GM12878 (cell line): Measurements from ENCODE around the gene PCDH15. TPM values are rescaled to one million over a fixed set of nuclear protein-coding genes. Genes with fewer than 3 reads are reported as not detected.

ENCODE experiments used
- ATAC-seq: fragments of 200-7000 bp; cut with Tn5 transposase; 3 replicates; pipeline ENCODE4 v1.9.1; 2020; ENCODE audit warnings: mild to moderate bottlenecking, moderate library complexity
- BruUV-seq: library from RNA; stranded (reverse); fragments of 400-500 nt; replicated peaks from 2 replicates; lab custom pipeline; 2021; lab: Mats Ljungman, UMichigan
- CTCF ChIA-PET: fragments of 300-600 bp; sonication (Branson Sonifier 250); formaldehyde crosslinking; extraction: SDS; loops from one replicate; lab custom pipeline; 2021; ENCODE audit warnings: inconsistent platforms; lab: Yijun Ruan, JAX
- POLR2A ChIA-PET: fragments of 350-600 bp; formaldehyde crosslinking; extraction: SDS; loops from one replicate; lab custom pipeline; 2021; ENCODE audit warnings: inconsistent platforms; lab: Charles Lee
- RAD21 ChIA-PET: fragments of 300-600 bp; sonication (Branson Sonifier 250); formaldehyde crosslinking; loops from one replicate; lab custom pipeline; 2023; ENCODE audit warnings: antibody characterized with exemption; ENCODE audit not compliant: unreplicated experiment; lab: Charles Lee
- SMC1A ChIA-PET: fragments of 300-600 bp; sonication (Branson Sonifier 250); formaldehyde crosslinking; loops from one replicate; lab custom pipeline; 2023; ENCODE audit not compliant: unreplicated experiment, uncharacterized antibody; lab: Charles Lee
- DNase-seq: peaks from one replicate; pipeline ENCODE4 v3.0.0-alpha.2; 2011; ENCODE audit warnings: low read depth, low spot score
- FAIRE-seq: peaks from 3 replicates; lab custom pipeline; 2011; peaks lifted over from hg19 to GRCh38; lab: Jason Lieb, UNC
- H2AFZ ChIP-seq: 2 replicates; pipeline ENCODE4 v1.6.0; 2011; ENCODE audit warnings: low read depth, low read length, control low read depth; ENCODE audit not compliant: control insufficient read depth
- H3K27ac ChIP-seq: 2 replicates; pipeline ENCODE4 v1.5.1; 2011; ENCODE audit warnings: control low read depth; ENCODE audit not compliant: control insufficient read depth, insufficient read depth
- H3K27me3 ChIP-seq, 2 experiments: replicated peaks in 1 of 2; 2 replicates each; pipeline versions ENCODE4 v1.6.0 to v1.6.1; 2011; ENCODE audit warnings: low read length in 1 of 2; ENCODE audit not compliant: control insufficient read depth in 2 of 2, insufficient read depth in 2 of 2
- H3K36me3 ChIP-seq, 2 experiments: 2 replicates each; pipeline ENCODE4 v1.5.1; 2011; ENCODE audit warnings: low read length in 1 of 2; ENCODE audit not compliant: control insufficient read depth in 2 of 2, insufficient read depth in 2 of 2
- H3K4me1 ChIP-seq: 2 replicates; pipeline ENCODE4 v1.6.1; 2011; ENCODE audit warnings: mild to moderate bottlenecking, low read length, moderate library complexity, mixed read lengths; ENCODE audit not compliant: control insufficient read depth, insufficient read depth
- H3K4me2 ChIP-seq: 2 replicates; pipeline ENCODE4 v1.6.0; 2011; ENCODE audit warnings: control low read depth; ENCODE audit not compliant: control insufficient read depth, insufficient read depth
- H3K4me3 ChIP-seq: fragments of 200-600 bp; sonication (generic); 2 replicates; pipeline ENCODE4 v1.5.1; 2016
- H3K79me2 ChIP-seq: 2 replicates; pipeline ENCODE4 v1.6.0; 2011; ENCODE audit warnings: low read length; ENCODE audit not compliant: control insufficient read depth, insufficient read depth
- H3K9ac ChIP-seq: 2 replicates; pipeline ENCODE4 v1.8.0; 2011; ENCODE audit warnings: low read length, control low read depth, mixed read lengths; ENCODE audit not compliant: control insufficient read depth, insufficient read depth
- H3K9me3 ChIP-seq: replicated peaks from 3 replicates; pipeline ENCODE4 v1.5.1; 2011; ENCODE audit warnings: mild to moderate bottlenecking, low read length; ENCODE audit not compliant: control insufficient read depth, insufficient read depth
- H4K20me1 ChIP-seq: 2 replicates; pipeline ENCODE4 v1.6.0; 2011; ENCODE audit not compliant: control insufficient read depth, insufficient read depth
- ETV6 ChIP-seq, 2 experiments: fragments of 450-650 bp in 1 of 2; IDR thresholded peaks in 1 of 2; conservative IDR thresholded peaks in 1 of 2; 2 replicates each; pipeline ENCODE4 v1.6.1; 2014; ENCODE audit warnings: antibody characterized with exemption in 1 of 2, borderline replicate concordance in 1 of 2, low read depth in 1 of 2, mild to moderate bottlenecking in 1 of 2, moderate library complexity in 1 of 2
- NR2C2 ChIP-seq: IDR thresholded peaks from 2 replicates; pipeline ENCODE4 v1.6.1; 2011; ENCODE audit warnings: borderline replicate concordance, low read depth; ENCODE audit not compliant: control insufficient read depth, insufficient read length
- REST ChIP-seq: IDR thresholded peaks from 2 replicates; pipeline ENCODE4 v1.6.1; 2012; ENCODE audit warnings: mild to moderate bottlenecking, low read depth, low read length
- WGBS: methylation state at CpG from one replicate; pipeline ENCODE4 v1.1.6; 2016; ENCODE audit warnings: low lambda C conversion rate; ENCODE audit not compliant: insufficient replicate concordance, insufficient coverage; ENCODE audit errors: missing lambda C conversion rate; 5-methylcytosine and 5-hydroxymethylcytosine counted together
- in situ Hi-C: fragments of 300-500 bp; cut with MboI; formaldehyde crosslinking; loops from 9 replicates; pipeline ENCODE4 v1.14.3; 2018; ENCODE audit warnings: mixed read lengths
- intact Hi-C: fragments of 100-400 bp; cut with micrococcal nuclease; formaldehyde crosslinking; loops from one replicate; pipeline ENCODE4 v1.14.2; 2022; ENCODE audit not compliant: unreplicated experiment
- polyA plus RNA-seq, 11 experiments: library from polyadenylated mRNA; depleted of rRNA in 4 of 11; unstranded in 6 of 11; stranded (reverse) in 5 of 11; fragments of >200 nt; fragmentation: Nextera tagmentation in 4 of 11; fragmentation: Illumina TruSeq in 1 of 11; extraction: Ambion mirVana in 4 of 11; extraction: Trizol in 1 of 11; gene quantifications; 1 replicate in 1 of 11; 2 replicates in 10 of 11; pipeline versions ENCODE4 v1.2.1 to v1.2.3, GENCODE V29; 2011 to 2016; ENCODE audit warnings: inconsistent platforms in 2 of 11, missing spikeins in 2 of 11, low read depth in 1 of 11
- total RNA-seq, 4 experiments: library from RNA; depleted of rRNA in 3 of 4; stranded (reverse); fragments of >200 nt in 3 of 4; fragmentation: Illumina TruSeq in 1 of 4; extraction: Trizol in 1 of 4; gene quantifications; 2 replicates each; pipeline versions ENCODE4 v1.2.1 to v1.2.3, GENCODE V29; 2013 to 2021

Gene PCDH15
- total and polyA plus RNA-seq, 10 of the 15 experiments (the other 5 are each of a cell fraction or from before 2014, with no cell fraction given), result 0.03 to 0.52 (median 0.07) TPM; not detected in 6

GRCh38 chr10:54815583-54815982 is 14.6 kb upstream of the PCDH15 start:
- ChIA-PET RAD21 (no interaction called here), CTCF (no interaction called here), POLR2A (no interaction called here), SMC1A (no interaction called here)
- H2AFZ ChIP-seq, result no peak overlapping the region
- DNase-seq (no peak), FAIRE-seq (no peak), ATAC-seq (no peak)
- no peak for TF ChIP-seq REST
- TF ChIP-seq NR2C2, result no peak
- no peak for TF ChIP-seq ETV6 (conservative IDR thresholded peaks at IDR 0.05 in 1 of 2, IDR thresholded peaks at IDR 0.05 in 1 of 2; ENCODE audit: borderline replicate concordance in 1 of 2, low read depth in 1 of 2)
- no peak overlapping the region for H3K4me2 ChIP-seq
- H4K20me1 ChIP-seq, result no peaks in the 10 kb centered on the region
- intact Hi-C loops, result no loop called here
- H3K4me3 ChIP-seq, result no peak overlapping the region
- no peaks in the 10 kb centered on the region for H3K36me3 ChIP-seq
- no peaks in the 10 kb centered on the region for H3K9me3 ChIP-seq
- no peak overlapping the region for H3K27ac ChIP-seq
- no peaks in the 10 kb centered on the region for H3K4me1 ChIP-seq
- 53% methylated on average over 2 of the region's 2 CpGs for WGBS
- in situ Hi-C loops, result no loop called here
- BruUV-seq, result no TSS peak
- H3K79me2 ChIP-seq, result no peaks in the 10 kb centered on the region
- H3K27me3 ChIP-seq, result no peaks in the 10 kb centered on the region
- H3K9ac ChIP-seq, result no peak overlapping the region
